Astrocyte (in vitro differentiated cells and primary cell): ENCODE data around the gene FAM53A. TPM values are rescaled to one million over a fixed set of nuclear protein-coding genes. Genes with fewer than 3 reads are reported as not detected.

ENCODE experiments used
- DNase-seq: peaks from one replicate; pipeline ENCODE4 v3.0.0-alpha.2; 2010; ENCODE audit warnings: low read depth
- FAIRE-seq: peaks from 2 replicates; lab custom pipeline; 2011; peaks lifted over from hg19 to GRCh38; lab: Jason Lieb, UNC
- H2AFZ ChIP-seq: 2 replicates; pipeline ENCODE4 v1.6.0; 2012; ENCODE audit warnings: low read depth, low read length, inconsistent platforms
- H3K27ac ChIP-seq: 2 replicates; pipeline ENCODE4 v1.5.1; 2011; ENCODE audit warnings: low read depth, low read length, inconsistent platforms
- H3K27me3 ChIP-seq: 2 replicates; pipeline ENCODE4 v1.6.0; 2011; ENCODE audit warnings: low read length, inconsistent platforms; ENCODE audit not compliant: insufficient read depth
- H3K36me3 ChIP-seq: 2 replicates; pipeline ENCODE4 v1.5.1; 2011; ENCODE audit warnings: low read length, inconsistent platforms; ENCODE audit not compliant: insufficient read depth
- H3K4me1 ChIP-seq: 2 replicates; pipeline ENCODE4 v1.5.1; 2011; ENCODE audit warnings: low read length, inconsistent platforms; ENCODE audit not compliant: insufficient read depth
- H3K4me2 ChIP-seq: 2 replicates; pipeline ENCODE4 v1.6.0; 2012; ENCODE audit warnings: low read length, inconsistent platforms
- H3K4me3 ChIP-seq: 2 replicates; pipeline ENCODE4 v1.5.1; 2011; ENCODE audit warnings: low read depth, mild to moderate bottlenecking, low read length, inconsistent platforms; ENCODE audit not compliant: insufficient read depth
- H3K79me2 ChIP-seq: 2 replicates; pipeline ENCODE4 v1.6.0; 2012; ENCODE audit warnings: mild to moderate bottlenecking, low read length, inconsistent platforms; ENCODE audit not compliant: insufficient read depth
- H3K9ac ChIP-seq: 2 replicates; pipeline ENCODE4 v1.6.0; 2012; ENCODE audit warnings: mild to moderate bottlenecking, low read length, inconsistent platforms
- H3K9me3 ChIP-seq: 2 replicates; pipeline ENCODE4 v1.5.1; 2012; ENCODE audit warnings: low read depth, mild to moderate bottlenecking, low read length, inconsistent platforms; ENCODE audit not compliant: insufficient read depth
- H4K20me1 ChIP-seq: 2 replicates; pipeline ENCODE4 v1.6.0; 2012; ENCODE audit warnings: low read length, inconsistent platforms; ENCODE audit not compliant: insufficient read depth
- H3K27ac Mint-ChIP-seq: one replicate; pipeline ENCODE4 v1.8.0; 2021; ENCODE audit warnings: mild to moderate bottlenecking, mixed read lengths; ENCODE audit not compliant: unreplicated experiment
- H3K27me3 Mint-ChIP-seq: one replicate; pipeline ENCODE4 v1.8.0; 2021; ENCODE audit warnings: low read depth, mixed read lengths; ENCODE audit not compliant: unreplicated experiment
- H3K36me3 Mint-ChIP-seq: one replicate; pipeline ENCODE4 v1.8.0; 2021; ENCODE audit warnings: low read depth, mixed read lengths; ENCODE audit not compliant: unreplicated experiment
- H3K4me1 Mint-ChIP-seq: one replicate; pipeline ENCODE4 v1.8.0; 2021; ENCODE audit warnings: low read depth, mixed read lengths; ENCODE audit not compliant: unreplicated experiment
- H3K4me3 Mint-ChIP-seq: one replicate; pipeline ENCODE4 v1.8.0; 2021; ENCODE audit warnings: mild to moderate bottlenecking, moderate library complexity, mixed read lengths; ENCODE audit not compliant: unreplicated experiment
- H3K9me3 Mint-ChIP-seq: one replicate; pipeline ENCODE4 v1.8.0; 2021; ENCODE audit warnings: mild to moderate bottlenecking, mixed read lengths; ENCODE audit not compliant: unreplicated experiment
- CTCF ChIP-seq: IDR thresholded peaks from 2 replicates; pipeline ENCODE4 v1.5.1; 2011; ENCODE audit warnings: low read depth, mild to moderate bottlenecking, inconsistent platforms, low read length, moderate library complexity; ENCODE audit not compliant: insufficient read depth
- EZH2 ChIP-seq: IDR thresholded peaks from 2 replicates; pipeline ENCODE4 v1.6.1; 2012; ENCODE audit warnings: mild to moderate bottlenecking, low read length, inconsistent platforms; ENCODE audit not compliant: insufficient read depth
- total RNA-seq: library from RNA; stranded (reverse); gene quantifications from 2 replicates; pipeline ENCODE4 v1.2.1, GENCODE V29; 2021

The FAM53A gene
- total RNA-seq, 1 donor from 2014 or later, result 2.1 TPM

GRCh38 chr4:1614854-1615595, 69.1 kb downstream of the FAM53A start:
- TF ChIP-seq CTCF (no peak), EZH2 (no peak)
- no peak for DNase-seq
- Mint-ChIP-seq H3K4me1 (no peaks in the 10 kb centered on the region), H3K9me3 (peaks cover 11% of the 10 kb centered on the region), H3K4me3 (no peak overlapping the region), H3K27me3 (peaks cover 19% of the 10 kb centered on the region), H3K27ac (no peak overlapping the region), H3K36me3 (peaks cover 5% of the 10 kb centered on the region)
- Histone ChIP-seq H2AFZ (no peak overlapping the region), H3K79me2 (no peaks in the 10 kb centered on the region), H3K36me3 (no peaks in the 10 kb centered on the region), H4K20me1 (no peaks in the 10 kb centered on the region), H3K27me3 (no peaks in the 10 kb centered on the region), H3K4me2 (no peak overlapping the region), H3K4me1 (no peaks in the 10 kb centered on the region), H3K9me3 (no peaks in the 10 kb centered on the region), H3K27ac (no peak overlapping the region), H3K4me3 (no peak overlapping the region), H3K9ac (no peak overlapping the region)
- FAIRE-seq, result no peak

- peaks cover 5% of the 10 kb centered on the region for H3K36me3 Mint-ChIP-seq
- Histone ChIP-seq H3K9me3 (no peaks in the 10 kb centered on the region), H3K9ac (no peak overlapping the region), H3K4me1 (no peaks in the 10 kb centered on the region), H3K36me3 (no peaks in the 10 kb centered on the region), H3K27ac (no peak overlapping the region), H3K4me3 (no peak overlapping the region), H3K27me3 (no peaks in the 10 kb centered on the region), H3K79me2 (no peaks in the 10 kb centered on the region), H4K20me1 (no peaks in the 10 kb centered on the region), H3K4me2 (no peak overlapping the region), H2AFZ (no peak overlapping the region)
- H3K27ac Mint-ChIP-seq, result no peak overlapping the region
- TF ChIP-seq EZH2 (no peak), CTCF (no peak)
- H3K4me1 Mint-ChIP-seq, result no peaks in the 10 kb centered on the region
- no peak for FAIRE-seq
- no peak for DNase-seq
- H3K4me3 Mint-ChIP-seq, result no peak overlapping the region
- peaks cover 19% of the 10 kb centered on the region for H3K27me3 Mint-ChIP-seq
- peaks cover 7% of the 10 kb centered on the region for H3K9me3 Mint-ChIP-seq
Observed at GRCh38 chr4:1614502-1614853, 69.6 kb downstream of the FAM53A start.

GRCh38 chr4:1614049-1614448, 70.1 kb downstream of the FAM53A start:
- Histone ChIP-seq H3K4me1 (no peaks in the 10 kb centered on the region), H3K9ac (no peak overlapping the region), H4K20me1 (no peaks in the 10 kb centered on the region), H3K36me3 (no peaks in the 10 kb centered on the region), H3K4me3 (no peak overlapping the region), H3K4me2 (no peak overlapping the region), H3K27ac (no peak overlapping the region), H3K79me2 (no peaks in the 10 kb centered on the region), H2AFZ (no peak overlapping the region), H3K9me3 (no peaks in the 10 kb centered on the region), H3K27me3 (no peaks in the 10 kb centered on the region)
- Mint-ChIP-seq H3K9me3 (peaks cover 7% of the 10 kb centered on the region), H3K27me3 (peaks cover 21% of the 10 kb centered on the region), H3K27ac (peak overlapping the region; percentile 69), H3K4me1 (no peaks in the 10 kb centered on the region), H3K4me3 (no peak overlapping the region), H3K36me3 (peaks cover 5% of the 10 kb centered on the region)
- DNase-seq (no peak), FAIRE-seq (no peak)
- TF ChIP-seq CTCF, result no peak
- TF ChIP-seq EZH2, result no peak
